Fibroblast of lung (primary cell): ENCODE measurements around the gene SCAMP3.

ENCODE experiments used
- EZH2 ChIP-seq: IDR thresholded peaks from 2 replicates; pipeline ENCODE4 v1.5.1; 2012; ENCODE audit warnings: low read length, control low read depth, mild to moderate bottlenecking; ENCODE audit errors: missing control alignments
- TF ChIP-seq, protein P1 (sequence below), 2 donors: IDR thresholded peaks in 1 of 2; conservative IDR thresholded peaks in 1 of 2; 1 replicate in 1 of 2; 2 replicates in 1 of 2; pipeline ENCODE4 v1.5.1; 2011 to 2012; ENCODE audit warnings: low read length in 2 of 2, control low read depth in 1 of 2, inconsistent platforms in 1 of 2, low read depth in 1 of 2, mild to moderate bottlenecking in 1 of 2

DNA sequence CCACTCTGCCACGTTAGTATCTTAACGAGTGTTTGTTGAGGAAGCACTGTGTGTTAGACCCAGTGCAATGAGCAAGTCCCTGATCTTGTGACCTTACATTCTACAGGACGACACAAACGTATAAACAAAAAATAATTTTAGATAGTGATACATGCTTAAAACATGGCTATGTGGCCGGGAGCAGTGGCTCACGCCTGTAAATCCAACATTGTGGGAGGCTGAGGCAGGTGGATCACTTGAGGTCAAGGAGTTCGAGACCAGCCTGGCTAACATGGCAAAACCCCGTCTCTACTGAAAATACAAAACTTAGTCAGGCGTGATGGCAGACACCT, 34.1 kb downstream of the SCAMP3 start:
- TF ChIP-seq, protein P1, sequence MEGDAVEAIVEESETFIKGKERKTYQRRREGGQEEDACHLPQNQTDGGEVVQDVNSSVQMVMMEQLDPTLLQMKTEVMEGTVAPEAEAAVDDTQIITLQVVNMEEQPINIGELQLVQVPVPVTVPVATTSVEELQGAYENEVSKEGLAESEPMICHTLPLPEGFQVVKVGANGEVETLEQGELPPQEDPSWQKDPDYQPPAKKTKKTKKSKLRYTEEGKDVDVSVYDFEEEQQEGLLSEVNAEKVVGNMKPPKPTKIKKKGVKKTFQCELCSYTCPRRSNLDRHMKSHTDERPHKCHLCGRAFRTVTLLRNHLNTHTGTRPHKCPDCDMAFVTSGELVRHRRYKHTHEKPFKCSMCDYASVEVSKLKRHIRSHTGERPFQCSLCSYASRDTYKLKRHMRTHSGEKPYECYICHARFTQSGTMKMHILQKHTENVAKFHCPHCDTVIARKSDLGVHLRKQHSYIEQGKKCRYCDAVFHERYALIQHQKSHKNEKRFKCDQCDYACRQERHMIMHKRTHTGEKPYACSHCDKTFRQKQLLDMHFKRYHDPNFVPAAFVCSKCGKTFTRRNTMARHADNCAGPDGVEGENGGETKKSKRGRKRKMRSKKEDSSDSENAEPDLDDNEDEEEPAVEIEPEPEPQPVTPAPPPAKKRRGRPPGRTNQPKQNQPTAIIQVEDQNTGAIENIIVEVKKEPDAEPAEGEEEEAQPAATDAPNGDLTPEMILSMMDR (conservative IDR thresholded peaks at IDR 0.05 in 1 of 2, IDR thresholded peaks at IDR 0.05 in 1 of 2; ENCODE audit: low read depth in 1 of 2, low read length in 2 of 2) = no peak
- no peak for TF ChIP-seq EZH2
